WTC11 (cell line): Measurements from ENCODE around the gene GPAT3. TPM values are rescaled to one million over a fixed set of nuclear protein-coding genes. Genes with fewer than 3 reads are reported as not detected.

Source experiments
- ATAC-seq: fragments of 200-7000 bp; cut with Tn5 transposase; 2 replicates; pipeline ENCODE4 v1.10.0; 2021; ENCODE audit warnings: mild to moderate bottlenecking, moderate library complexity
- CTCF ChIA-PET: fragments of 300-600 bp; sonication (Branson Sonifier 250); formaldehyde crosslinking; loops from one replicate; lab custom pipeline; 2021; ENCODE audit warnings: antibody characterized with exemption; lab: Charles Lee
- POLR2A ChIA-PET: fragments of 350-600 bp; sonication (Branson Sonifier 250); formaldehyde crosslinking; loops from one replicate; lab custom pipeline; 2021; ENCODE audit warnings: antibody characterized with exemption; lab: Charles Lee
- DNase-seq: peaks from one replicate; pipeline ENCODE4 v3.0.0; 2021; ENCODE audit warnings: low spot score
- H3K27ac Mint-ChIP-seq: 2 replicates; pipeline ENCODE4 v1.8.0; 2021; ENCODE audit warnings: mixed read lengths
- H3K27me3 Mint-ChIP-seq: 2 replicates; pipeline ENCODE4 v1.8.0; 2021; ENCODE audit warnings: low read depth, mild to moderate bottlenecking, moderate library complexity, mixed read lengths
- H3K36me3 Mint-ChIP-seq: 2 replicates; pipeline ENCODE4 v1.8.0; 2021; ENCODE audit warnings: mixed read lengths
- H3K4me1 Mint-ChIP-seq: 2 replicates; pipeline ENCODE4 v1.8.0; 2022; ENCODE audit warnings: mixed read lengths
- H3K4me3 Mint-ChIP-seq: 2 replicates; pipeline ENCODE4 v1.8.0; 2021; ENCODE audit warnings: mild to moderate bottlenecking, moderate library complexity, mixed read lengths
- H3K9me3 Mint-ChIP-seq: 2 replicates; pipeline ENCODE4 v1.8.0; 2021; ENCODE audit warnings: mixed read lengths
- ATF1 ChIP-seq: sonication (generic); formaldehyde crosslinking; IDR thresholded peaks from 2 replicates; pipeline ENCODE4 v1.8.1; 2023; ENCODE audit warnings: mild to moderate bottlenecking, moderate library complexity, missing genetic modification reagents
- CBFB ChIP-seq: sonication (generic); formaldehyde crosslinking; IDR thresholded peaks from 2 replicates; pipeline ENCODE4 v1.8.1; 2022; ENCODE audit warnings: mild to moderate bottlenecking, low read depth, missing genetic modification reagents
- E2F4 ChIP-seq: sonication (generic); formaldehyde crosslinking; IDR thresholded peaks from 2 replicates; pipeline ENCODE4 v1.8.1; 2022; ENCODE audit warnings: low read depth, mild to moderate bottlenecking, moderate library complexity, missing genetic modification reagents, borderline replicate concordance
- ELF4 ChIP-seq: sonication (generic); formaldehyde crosslinking; IDR thresholded peaks from 2 replicates; pipeline ENCODE4 v1.8.1; 2022; ENCODE audit warnings: low read depth, mild to moderate bottlenecking, moderate library complexity, missing genetic modification reagents
- FOXK1 ChIP-seq: sonication (generic); formaldehyde crosslinking; IDR thresholded peaks from 2 replicates; pipeline ENCODE4 v1.8.0; 2022; ENCODE audit warnings: mild to moderate bottlenecking, moderate library complexity, missing genetic modification reagents
- FOXP1 ChIP-seq: sonication (generic); formaldehyde crosslinking; IDR thresholded peaks from 2 replicates; pipeline ENCODE4 v1.8.0; 2022; ENCODE audit warnings: missing genetic modification reagents, mild to moderate bottlenecking, moderate library complexity, borderline replicate concordance
- GABPB1 ChIP-seq: sonication (generic); formaldehyde crosslinking; IDR thresholded peaks from 2 replicates; pipeline ENCODE4 v1.8.1; 2023; ENCODE audit warnings: mild to moderate bottlenecking, missing genetic modification reagents
- JAZF1 ChIP-seq: fragments of 250-450 bp; sonication (Bioruptor Pico); IDR thresholded peaks from 2 replicates; pipeline ENCODE4 v1.9.0; 2021; ENCODE audit warnings: moderate library complexity, mild to moderate bottlenecking, inconsistent platforms
- JUN ChIP-seq: sonication (generic); formaldehyde crosslinking; IDR thresholded peaks from 2 replicates; pipeline ENCODE4 v1.8.0; 2023; ENCODE audit warnings: mild to moderate bottlenecking, missing genetic modification reagents
- KAT7 ChIP-seq: sonication (generic); formaldehyde crosslinking; IDR thresholded peaks from 2 replicates; pipeline ENCODE4 v1.8.1; 2023; ENCODE audit warnings: missing genetic modification reagents, mild to moderate bottlenecking, borderline replicate concordance
- TEAD1 ChIP-seq: sonication (generic); formaldehyde crosslinking; IDR thresholded peaks from 2 replicates; pipeline ENCODE4 v1.8.0; 2022; ENCODE audit warnings: mild to moderate bottlenecking, missing genetic modification reagents
- ZBTB21 ChIP-seq: sonication (generic); formaldehyde crosslinking; IDR thresholded peaks from 2 replicates; pipeline ENCODE4 v1.8.1; 2023; ENCODE audit warnings: mild to moderate bottlenecking, missing genetic modification reagents, borderline replicate concordance
- ZNF121 ChIP-seq: sonication (generic); formaldehyde crosslinking; IDR thresholded peaks from 2 replicates; pipeline ENCODE4 v1.8.0; 2023; ENCODE audit warnings: missing genetic modification reagents
- ZNF219 ChIP-seq: sonication (generic); formaldehyde crosslinking; IDR thresholded peaks from 2 replicates; pipeline ENCODE4 v1.8.0; 2023; ENCODE audit warnings: missing genetic modification reagents, mild to moderate bottlenecking, borderline replicate concordance
- ZNF416 ChIP-seq: fragments of 250-450 bp; sonication (Bioruptor Pico); IDR thresholded peaks from 2 replicates; pipeline ENCODE4 v1.9.0; 2021; ENCODE audit warnings: mild to moderate bottlenecking, inconsistent platforms
- ZNF532 ChIP-seq: fragments of 250-450 bp; sonication (Bioruptor Pico); IDR thresholded peaks from 2 replicates; pipeline ENCODE4 v1.9.0; 2021; ENCODE audit warnings: mild to moderate bottlenecking, borderline replicate concordance
- total RNA-seq: library from RNA; stranded (reverse); gene quantifications from 3 replicates; pipeline ENCODE4 v1.2.3, GENCODE V29; 2021
- TF ChIP-seq, protein P1 (sequence below): sonication (generic); formaldehyde crosslinking; IDR thresholded peaks from 2 replicates; pipeline ENCODE4 v1.8.0; 2022; ENCODE audit warnings: mild to moderate bottlenecking, missing genetic modification reagents
- TF ChIP-seq, protein P2 (sequence below): sonication (generic); formaldehyde crosslinking; IDR thresholded peaks from 2 replicates; pipeline ENCODE4 v1.8.0; 2022; ENCODE audit warnings: mild to moderate bottlenecking, missing genetic modification reagents

Gene GPAT3
- total RNA-seq, 1 experiment from 2014 or later = 1.3 TPM

GRCh38 chr4:83546786-83547185 lies 10.9 kb downstream of the GPAT3 start:
- no peak for TF ChIP-seq KAT7 (CRISPR knock-in tag)
- TF ChIP-seq, protein P1, sequence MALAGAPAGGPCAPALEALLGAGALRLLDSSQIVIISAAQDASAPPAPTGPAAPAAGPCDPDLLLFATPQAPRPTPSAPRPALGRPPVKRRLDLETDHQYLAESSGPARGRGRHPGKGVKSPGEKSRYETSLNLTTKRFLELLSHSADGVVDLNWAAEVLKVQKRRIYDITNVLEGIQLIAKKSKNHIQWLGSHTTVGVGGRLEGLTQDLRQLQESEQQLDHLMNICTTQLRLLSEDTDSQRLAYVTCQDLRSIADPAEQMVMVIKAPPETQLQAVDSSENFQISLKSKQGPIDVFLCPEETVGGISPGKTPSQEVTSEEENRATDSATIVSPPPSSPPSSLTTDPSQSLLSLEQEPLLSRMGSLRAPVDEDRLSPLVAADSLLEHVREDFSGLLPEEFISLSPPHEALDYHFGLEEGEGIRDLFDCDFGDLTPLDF (CRISPR knock-in tag) = no peak
- TF ChIP-seq E2F4 (CRISPR knock-in tag) = no peak
- no peak for TF ChIP-seq CBFB (CRISPR knock-in tag)
- TF ChIP-seq TEAD1 (CRISPR knock-in tag) = no peak
- TF ChIP-seq ZNF219 (CRISPR knock-in tag) = no peak
- TF ChIP-seq JAZF1 = no peak
- TF ChIP-seq ZNF121 (CRISPR knock-in tag) = no peak
- no peak for TF ChIP-seq ZNF532 (CRISPR knock-in tag)
- TF ChIP-seq JUN (CRISPR knock-in tag) = no peak
- TF ChIP-seq ZBTB21 = no peak
- TF ChIP-seq, protein P2, sequence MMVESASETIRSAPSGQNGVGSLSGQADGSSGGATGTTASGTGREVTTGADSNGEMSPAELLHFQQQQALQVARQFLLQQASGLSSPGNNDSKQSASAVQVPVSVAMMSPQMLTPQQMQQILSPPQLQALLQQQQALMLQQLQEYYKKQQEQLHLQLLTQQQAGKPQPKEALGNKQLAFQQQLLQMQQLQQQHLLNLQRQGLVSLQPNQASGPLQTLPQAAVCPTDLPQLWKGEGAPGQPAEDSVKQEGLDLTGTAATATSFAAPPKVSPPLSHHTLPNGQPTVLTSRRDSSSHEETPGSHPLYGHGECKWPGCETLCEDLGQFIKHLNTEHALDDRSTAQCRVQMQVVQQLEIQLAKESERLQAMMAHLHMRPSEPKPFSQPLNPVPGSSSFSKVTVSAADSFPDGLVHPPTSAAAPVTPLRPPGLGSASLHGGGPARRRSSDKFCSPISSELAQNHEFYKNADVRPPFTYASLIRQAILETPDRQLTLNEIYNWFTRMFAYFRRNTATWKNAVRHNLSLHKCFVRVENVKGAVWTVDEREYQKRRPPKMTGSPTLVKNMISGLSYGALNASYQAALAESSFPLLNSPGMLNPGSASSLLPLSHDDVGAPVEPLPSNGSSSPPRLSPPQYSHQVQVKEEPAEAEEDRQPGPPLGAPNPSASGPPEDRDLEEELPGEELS (CRISPR knock-in tag) = no peak
- no peak for TF ChIP-seq ELF4
- TF ChIP-seq ATF1 (CRISPR knock-in tag) = no peak
- TF ChIP-seq FOXP1 (CRISPR knock-in tag) = no peak
- TF ChIP-seq ZNF416 (CRISPR knock-in tag) = no peak
- H3K4me1 Mint-ChIP-seq = no peaks in the 10 kb centered on the region
- no peaks in the 10 kb centered on the region; the same call in 1 of the 2 replicates for H3K27me3 Mint-ChIP-seq
- no peaks in the 10 kb centered on the region for H3K36me3 Mint-ChIP-seq
- H3K27ac Mint-ChIP-seq = no peak overlapping the region
- peaks cover 4% of the 10 kb centered on the region; the same call in 1 of the 2 replicates for H3K9me3 Mint-ChIP-seq
- ChIA-PET CTCF (no interaction called here), POLR2A (no interaction called here)
- DNase-seq (no peak), ATAC-seq (no peak)
- no peak overlapping the region for H3K4me3 Mint-ChIP-seq

DNA sequence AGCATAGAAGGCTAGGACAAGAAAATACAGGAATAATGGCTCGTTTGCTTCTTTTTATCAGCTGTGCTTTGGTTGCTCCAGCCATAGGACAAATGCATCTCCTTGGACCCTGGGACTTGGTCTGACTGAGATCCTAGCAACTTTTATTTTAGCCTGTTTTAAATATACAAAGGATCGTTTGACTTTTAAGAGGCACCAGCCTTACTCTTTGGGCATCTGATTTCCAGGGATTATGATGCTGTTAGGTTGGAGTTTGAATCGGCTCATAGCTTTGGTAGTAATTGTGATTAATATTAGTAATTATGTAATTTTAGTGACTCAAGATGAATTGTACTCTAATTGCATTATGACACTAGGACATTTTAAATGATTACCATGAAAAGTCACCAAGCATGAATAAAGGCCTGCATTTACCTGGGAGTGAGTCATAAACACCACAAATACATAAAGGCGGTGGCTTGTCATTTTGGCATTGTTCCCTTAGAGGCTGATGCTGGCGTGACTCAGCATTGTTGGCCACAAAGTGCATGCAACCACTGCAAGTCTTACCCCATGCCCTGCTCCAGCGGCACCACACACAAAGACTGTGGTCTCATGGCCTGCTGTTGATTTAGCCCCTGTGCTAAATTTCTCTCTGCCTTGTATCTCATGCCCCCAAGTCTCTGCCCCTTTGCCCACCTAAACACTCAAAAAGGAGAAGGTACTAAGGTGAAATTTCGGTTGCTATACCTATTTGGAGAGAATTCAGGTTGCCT lies 12.4 kb downstream of the GPAT3 start:
- Mint-ChIP-seq H3K27me3 (no peaks in the 10 kb centered on the region; the same call in 1 of the 2 replicates), H3K4me3 (no peak overlapping the region), H3K4me1 (no peaks in the 10 kb centered on the region), H3K9me3 (peaks cover 4% of the 10 kb centered on the region; the same call in 1 of the 2 replicates), H3K27ac (no peak overlapping the region), H3K36me3 (no peaks in the 10 kb centered on the region)
- ATAC-seq (no peak), DNase-seq (no peak)
- TF ChIP-seq FOXK1 (CRISPR knock-in tag) (no peak), GABPB1 (CRISPR knock-in tag) (peak; percentile 78)
- ChIA-PET POLR2A (interaction anchor here (0.7 kb wide), 1 partner anchor 51 kb away, joined by 3 read pairs; no protein-coding TSS in a partner anchor), CTCF (no interaction called here)
